OCI-LY7 (cell line): ENCODE results near the gene PLAGL1.

Source experiments
- EZH2phosphoT487 ChIP-seq: fragments of 200-600 bp; sonication (generic); IDR thresholded peaks from 2 replicates; pipeline ENCODE4 v1.6.1; 2018; ENCODE audit warnings: low read depth, borderline replicate concordance, mild to moderate bottlenecking, mixed run types, antibody characterized with exemption, low read length, moderate library complexity, mixed read lengths
- TF ChIP-seq, protein P1 (sequence below): fragments of 200-600 bp; sonication (generic); conservative IDR thresholded peaks from 2 replicates; pipeline ENCODE4 v1.5.1; 2014; ENCODE audit warnings: mild to moderate bottlenecking, antibody characterized with exemption, low read length, moderate library complexity, mixed read lengths

GRCh38 chr6:144035416-144035815 lies 27.4 kb upstream of the PLAGL1 start:
- TF ChIP-seq, protein P1, sequence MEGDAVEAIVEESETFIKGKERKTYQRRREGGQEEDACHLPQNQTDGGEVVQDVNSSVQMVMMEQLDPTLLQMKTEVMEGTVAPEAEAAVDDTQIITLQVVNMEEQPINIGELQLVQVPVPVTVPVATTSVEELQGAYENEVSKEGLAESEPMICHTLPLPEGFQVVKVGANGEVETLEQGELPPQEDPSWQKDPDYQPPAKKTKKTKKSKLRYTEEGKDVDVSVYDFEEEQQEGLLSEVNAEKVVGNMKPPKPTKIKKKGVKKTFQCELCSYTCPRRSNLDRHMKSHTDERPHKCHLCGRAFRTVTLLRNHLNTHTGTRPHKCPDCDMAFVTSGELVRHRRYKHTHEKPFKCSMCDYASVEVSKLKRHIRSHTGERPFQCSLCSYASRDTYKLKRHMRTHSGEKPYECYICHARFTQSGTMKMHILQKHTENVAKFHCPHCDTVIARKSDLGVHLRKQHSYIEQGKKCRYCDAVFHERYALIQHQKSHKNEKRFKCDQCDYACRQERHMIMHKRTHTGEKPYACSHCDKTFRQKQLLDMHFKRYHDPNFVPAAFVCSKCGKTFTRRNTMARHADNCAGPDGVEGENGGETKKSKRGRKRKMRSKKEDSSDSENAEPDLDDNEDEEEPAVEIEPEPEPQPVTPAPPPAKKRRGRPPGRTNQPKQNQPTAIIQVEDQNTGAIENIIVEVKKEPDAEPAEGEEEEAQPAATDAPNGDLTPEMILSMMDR: no peak
- no peak for TF ChIP-seq EZH2phosphoT487
